Measurements from ENCODE around the gene LECT2. TPM values are rescaled to one million over a fixed set of nuclear protein-coding genes. Genes with fewer than 3 reads are reported as not detected.

The LECT2 gene
- total and polyA plus RNA-seq, 2 experiments from 2014 or later: 0.45 TPM; not detected in 1

DNA sequence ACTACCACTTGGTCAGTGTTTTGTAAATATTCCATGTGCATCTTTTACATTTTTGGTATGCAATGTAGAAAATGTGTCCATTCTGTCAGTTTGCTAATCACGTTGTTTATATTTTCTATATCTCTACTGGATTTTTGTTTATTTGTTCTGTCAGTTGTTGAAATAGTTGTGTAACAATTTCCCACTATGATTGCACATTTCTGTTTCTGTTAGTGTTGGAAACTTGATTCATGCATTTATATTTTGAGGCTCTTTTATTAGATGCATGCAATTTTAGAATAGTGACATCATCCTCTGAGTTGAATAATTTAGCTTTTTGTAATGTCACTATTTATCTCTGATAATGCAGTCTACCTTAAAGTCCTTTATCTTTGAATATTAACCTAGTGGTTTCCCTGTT is 25.8 kb upstream of the LECT2 start:
- Histone ChIP-seq H2AFZ (no peak overlapping the region), H3F3A (replicated peaks; ENCODE audit: low read depth) (no peaks in the 10 kb centered on the region), H3K9me2 (ENCODE audit: insufficient read depth) (no peaks in the 10 kb centered on the region), H3K79me2 (replicated peaks; ENCODE audit: insufficient read depth) (no peaks in the 10 kb centered on the region), H3K4me2 (no peak overlapping the region), H3K4me3 (no peak overlapping the region), H3K4me1 (ENCODE audit: insufficient read depth) (peaks cover 3% of the 10 kb centered on the region; the same call in 1 of the 2 replicates), H3K27ac (ENCODE audit: low read depth) (no peak overlapping the region), H4K20me1 (replicated peaks; ENCODE audit: insufficient read depth) (no peaks in the 10 kb centered on the region), H3K27me3 (ENCODE audit: insufficient read depth) (no peaks in the 10 kb centered on the region), H3K36me3 (ENCODE audit: insufficient read depth) (no peaks in the 10 kb centered on the region)
- Mint-ChIP-seq H3K36me3 (ENCODE audit: low read depth) (no peaks in the 10 kb centered on the region), H3K4me1 (peaks cover 9% of the 10 kb centered on the region), H3K4me3 (no peak overlapping the region), H3K27me3 (ENCODE audit: insufficient read depth, low read depth, poor library complexity) (peaks cover 4% of the 10 kb centered on the region), H3K27ac (no peak overlapping the region), H3K9me3 (no peaks in the 10 kb centered on the region; the same call in 2 of the 3 replicates)
- TF ChIP-seq STAT1 (IDR thresholded peaks at IDR 0.05; ENCODE audit: unreplicated experiment): no peak
- TF ChIP-seq JUNB (IDR thresholded peaks at IDR 0.05; ENCODE audit: unreplicated experiment): no peak
- TF ChIP-seq, protein P1, sequence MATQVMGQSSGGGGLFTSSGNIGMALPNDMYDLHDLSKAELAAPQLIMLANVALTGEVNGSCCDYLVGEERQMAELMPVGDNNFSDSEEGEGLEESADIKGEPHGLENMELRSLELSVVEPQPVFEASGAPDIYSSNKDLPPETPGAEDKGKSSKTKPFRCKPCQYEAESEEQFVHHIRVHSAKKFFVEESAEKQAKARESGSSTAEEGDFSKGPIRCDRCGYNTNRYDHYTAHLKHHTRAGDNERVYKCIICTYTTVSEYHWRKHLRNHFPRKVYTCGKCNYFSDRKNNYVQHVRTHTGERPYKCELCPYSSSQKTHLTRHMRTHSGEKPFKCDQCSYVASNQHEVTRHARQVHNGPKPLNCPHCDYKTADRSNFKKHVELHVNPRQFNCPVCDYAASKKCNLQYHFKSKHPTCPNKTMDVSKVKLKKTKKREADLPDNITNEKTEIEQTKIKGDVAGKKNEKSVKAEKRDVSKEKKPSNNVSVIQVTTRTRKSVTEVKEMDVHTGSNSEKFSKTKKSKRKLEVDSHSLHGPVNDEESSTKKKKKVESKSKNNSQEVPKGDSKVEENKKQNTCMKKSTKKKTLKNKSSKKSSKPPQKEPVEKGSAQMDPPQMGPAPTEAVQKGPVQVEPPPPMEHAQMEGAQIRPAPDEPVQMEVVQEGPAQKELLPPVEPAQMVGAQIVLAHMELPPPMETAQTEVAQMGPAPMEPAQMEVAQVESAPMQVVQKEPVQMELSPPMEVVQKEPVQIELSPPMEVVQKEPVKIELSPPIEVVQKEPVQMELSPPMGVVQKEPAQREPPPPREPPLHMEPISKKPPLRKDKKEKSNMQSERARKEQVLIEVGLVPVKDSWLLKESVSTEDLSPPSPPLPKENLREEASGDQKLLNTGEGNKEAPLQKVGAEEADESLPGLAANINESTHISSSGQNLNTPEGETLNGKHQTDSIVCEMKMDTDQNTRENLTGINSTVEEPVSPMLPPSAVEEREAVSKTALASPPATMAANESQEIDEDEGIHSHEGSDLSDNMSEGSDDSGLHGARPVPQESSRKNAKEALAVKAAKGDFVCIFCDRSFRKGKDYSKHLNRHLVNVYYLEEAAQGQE (IDR thresholded peaks at IDR 0.05; ENCODE audit: unreplicated experiment): no peak
- no peak for DNase-seq (ENCODE audit: low spot score)
- no peak for ATAC-seq

DNA sequence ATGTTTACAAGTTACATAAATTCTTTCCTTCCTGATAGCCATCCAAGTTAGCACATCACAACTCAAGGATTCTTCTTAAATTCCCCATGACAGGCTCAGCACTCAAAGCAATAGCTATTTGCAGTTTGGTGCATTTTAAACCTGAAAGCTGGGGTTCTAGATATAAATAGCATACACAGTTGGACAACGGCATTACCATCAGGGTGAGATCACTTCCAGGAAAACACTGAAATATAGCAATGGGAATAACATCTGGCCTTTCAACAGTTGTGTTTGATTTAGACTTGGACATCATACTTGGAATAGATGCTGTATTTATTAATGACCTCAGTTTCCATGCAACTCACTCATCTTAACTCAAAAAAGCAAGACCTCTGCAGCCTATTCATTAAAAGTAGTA is 24.7 kb upstream of the LECT2 start:
- no peak overlapping the region for H3K27ac ChIP-seq (ENCODE audit: low read depth)
- no peaks in the 10 kb centered on the region for H3F3A ChIP-seq (replicated peaks; ENCODE audit: low read depth)
- TF ChIP-seq NANOG (IDR thresholded peaks at IDR 0.05; ENCODE audit: borderline replicate concordance) (no peak), CREB1 (CRISPR knock-in tag; IDR thresholded peaks at IDR 0.05; ENCODE audit: low read depth) (no peak), POLR2AphosphoS5 (IDR thresholded peaks at IDR 0.05; ENCODE audit: low read depth) (no peak), JUNB (IDR thresholded peaks at IDR 0.05; ENCODE audit: unreplicated experiment) (no peak)
- TF ChIP-seq, protein P2, sequence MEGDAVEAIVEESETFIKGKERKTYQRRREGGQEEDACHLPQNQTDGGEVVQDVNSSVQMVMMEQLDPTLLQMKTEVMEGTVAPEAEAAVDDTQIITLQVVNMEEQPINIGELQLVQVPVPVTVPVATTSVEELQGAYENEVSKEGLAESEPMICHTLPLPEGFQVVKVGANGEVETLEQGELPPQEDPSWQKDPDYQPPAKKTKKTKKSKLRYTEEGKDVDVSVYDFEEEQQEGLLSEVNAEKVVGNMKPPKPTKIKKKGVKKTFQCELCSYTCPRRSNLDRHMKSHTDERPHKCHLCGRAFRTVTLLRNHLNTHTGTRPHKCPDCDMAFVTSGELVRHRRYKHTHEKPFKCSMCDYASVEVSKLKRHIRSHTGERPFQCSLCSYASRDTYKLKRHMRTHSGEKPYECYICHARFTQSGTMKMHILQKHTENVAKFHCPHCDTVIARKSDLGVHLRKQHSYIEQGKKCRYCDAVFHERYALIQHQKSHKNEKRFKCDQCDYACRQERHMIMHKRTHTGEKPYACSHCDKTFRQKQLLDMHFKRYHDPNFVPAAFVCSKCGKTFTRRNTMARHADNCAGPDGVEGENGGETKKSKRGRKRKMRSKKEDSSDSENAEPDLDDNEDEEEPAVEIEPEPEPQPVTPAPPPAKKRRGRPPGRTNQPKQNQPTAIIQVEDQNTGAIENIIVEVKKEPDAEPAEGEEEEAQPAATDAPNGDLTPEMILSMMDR (conservative IDR thresholded peaks at IDR 0.05; ENCODE audit: low read depth in 2 of 2): no peak
- TF ChIP-seq, protein P3, sequence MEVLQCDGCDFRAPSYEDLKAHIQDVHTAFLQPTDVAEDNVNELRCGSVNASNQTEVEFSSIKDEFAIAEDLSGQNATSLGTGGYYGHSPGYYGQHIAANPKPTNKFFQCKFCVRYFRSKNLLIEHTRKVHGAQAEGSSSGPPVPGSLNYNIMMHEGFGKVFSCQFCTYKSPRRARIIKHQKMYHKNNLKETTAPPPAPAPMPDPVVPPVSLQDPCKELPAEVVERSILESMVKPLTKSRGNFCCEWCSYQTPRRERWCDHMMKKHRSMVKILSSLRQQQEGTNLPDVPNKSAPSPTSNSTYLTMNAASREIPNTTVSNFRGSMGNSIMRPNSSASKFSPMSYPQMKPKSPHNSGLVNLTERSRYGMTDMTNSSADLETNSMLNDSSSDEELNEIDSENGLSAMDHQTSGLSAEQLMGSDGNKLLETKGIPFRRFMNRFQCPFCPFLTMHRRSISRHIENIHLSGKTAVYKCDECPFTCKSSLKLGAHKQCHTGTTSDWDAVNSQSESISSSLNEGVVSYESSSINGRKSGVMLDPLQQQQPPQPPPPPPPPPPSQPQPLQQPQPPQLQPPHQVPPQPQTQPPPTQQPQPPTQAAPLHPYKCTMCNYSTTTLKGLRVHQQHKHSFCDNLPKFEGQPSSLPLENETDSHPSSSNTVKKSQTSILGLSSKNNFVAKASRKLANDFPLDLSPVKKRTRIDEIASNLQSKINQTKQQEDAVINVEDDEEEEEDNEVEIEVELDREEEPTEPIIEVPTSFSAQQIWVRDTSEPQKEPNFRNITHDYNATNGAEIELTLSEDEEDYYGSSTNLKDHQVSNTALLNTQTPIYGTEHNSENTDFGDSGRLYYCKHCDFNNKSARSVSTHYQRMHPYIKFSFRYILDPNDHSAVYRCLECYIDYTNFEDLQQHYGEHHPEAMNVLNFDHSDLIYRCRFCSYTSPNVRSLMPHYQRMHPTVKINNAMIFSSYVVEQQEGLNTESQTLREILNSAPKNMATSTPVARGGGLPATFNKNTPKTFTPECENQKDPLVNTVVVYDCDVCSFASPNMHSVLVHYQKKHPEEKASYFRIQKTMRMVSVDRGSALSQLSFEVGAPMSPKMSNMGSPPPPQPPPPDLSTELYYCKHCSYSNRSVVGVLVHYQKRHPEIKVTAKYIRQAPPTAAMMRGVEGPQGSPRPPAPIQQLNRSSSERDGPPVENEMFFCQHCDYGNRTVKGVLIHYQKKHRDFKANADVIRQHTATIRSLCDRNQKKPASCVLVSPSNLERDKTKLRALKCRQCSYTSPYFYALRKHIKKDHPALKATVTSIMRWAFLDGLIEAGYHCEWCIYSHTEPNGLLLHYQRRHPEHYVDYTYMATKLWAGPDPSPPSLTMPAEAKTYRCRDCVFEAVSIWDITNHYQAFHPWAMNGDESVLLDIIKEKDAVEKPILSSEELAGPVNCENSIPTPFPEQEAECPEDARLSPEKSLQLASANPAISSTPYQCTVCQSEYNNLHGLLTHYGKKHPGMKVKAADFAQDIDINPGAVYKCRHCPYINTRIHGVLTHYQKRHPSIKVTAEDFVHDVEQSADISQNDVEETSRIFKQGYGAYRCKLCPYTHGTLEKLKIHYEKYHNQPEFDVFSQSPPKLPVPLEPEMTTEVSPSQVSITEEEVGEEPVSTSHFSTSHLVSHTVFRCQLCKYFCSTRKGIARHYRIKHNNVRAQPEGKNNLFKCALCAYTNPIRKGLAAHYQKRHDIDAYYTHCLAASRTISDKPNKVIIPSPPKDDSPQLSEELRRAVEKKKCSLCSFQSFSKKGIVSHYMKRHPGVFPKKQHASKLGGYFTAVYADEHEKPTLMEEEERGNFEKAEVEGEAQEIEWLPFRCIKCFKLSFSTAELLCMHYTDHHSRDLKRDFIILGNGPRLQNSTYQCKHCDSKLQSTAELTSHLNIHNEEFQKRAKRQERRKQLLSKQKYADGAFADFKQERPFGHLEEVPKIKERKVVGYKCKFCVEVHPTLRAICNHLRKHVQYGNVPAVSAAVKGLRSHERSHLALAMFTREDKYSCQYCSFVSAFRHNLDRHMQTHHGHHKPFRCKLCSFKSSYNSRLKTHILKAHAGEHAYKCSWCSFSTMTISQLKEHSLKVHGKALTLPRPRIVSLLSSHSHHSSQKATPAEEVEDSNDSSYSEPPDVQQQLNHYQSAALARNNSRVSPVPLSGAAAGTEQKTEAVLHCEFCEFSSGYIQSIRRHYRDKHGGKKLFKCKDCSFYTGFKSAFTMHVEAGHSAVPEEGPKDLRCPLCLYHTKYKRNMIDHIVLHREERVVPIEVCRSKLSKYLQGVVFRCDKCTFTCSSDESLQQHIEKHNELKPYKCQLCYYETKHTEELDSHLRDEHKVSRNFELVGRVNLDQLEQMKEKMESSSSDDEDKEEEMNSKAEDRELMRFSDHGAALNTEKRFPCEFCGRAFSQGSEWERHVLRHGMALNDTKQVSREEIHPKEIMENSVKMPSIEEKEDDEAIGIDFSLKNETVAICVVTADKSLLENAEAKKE (CRISPR knock-in tag; IDR thresholded peaks at IDR 0.05): no peak
- TF ChIP-seq, protein P4, sequence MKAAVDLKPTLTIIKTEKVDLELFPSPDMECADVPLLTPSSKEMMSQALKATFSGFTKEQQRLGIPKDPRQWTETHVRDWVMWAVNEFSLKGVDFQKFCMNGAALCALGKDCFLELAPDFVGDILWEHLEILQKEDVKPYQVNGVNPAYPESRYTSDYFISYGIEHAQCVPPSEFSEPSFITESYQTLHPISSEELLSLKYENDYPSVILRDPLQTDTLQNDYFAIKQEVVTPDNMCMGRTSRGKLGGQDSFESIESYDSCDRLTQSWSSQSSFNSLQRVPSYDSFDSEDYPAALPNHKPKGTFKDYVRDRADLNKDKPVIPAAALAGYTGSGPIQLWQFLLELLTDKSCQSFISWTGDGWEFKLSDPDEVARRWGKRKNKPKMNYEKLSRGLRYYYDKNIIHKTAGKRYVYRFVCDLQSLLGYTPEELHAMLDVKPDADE (IDR thresholded peaks at IDR 0.05): no peak
- H3K27ac Mint-ChIP-seq: no peak overlapping the region
- no peak for DNase-seq (ENCODE audit: low spot score)
- peaks cover 10% of the 10 kb centered on the region for H3K4me1 ChIP-seq (ENCODE audit: insufficient read depth)
- no peaks in the 10 kb centered on the region for H3K27me3 ChIP-seq (ENCODE audit: insufficient read depth)
- no peaks in the 10 kb centered on the region; the same call in 2 of the 3 replicates for H3K9me3 Mint-ChIP-seq
- peaks cover 4% of the 10 kb centered on the region for H3K27me3 Mint-ChIP-seq (ENCODE audit: insufficient read depth, low read depth, poor library complexity)
- H3K79me2 ChIP-seq (replicated peaks; ENCODE audit: insufficient read depth): no peaks in the 10 kb centered on the region
- H3K4me3 Mint-ChIP-seq: no peak overlapping the region
- ATAC-seq: no peak
- H3K4me3 ChIP-seq: no peak overlapping the region
- H3K9me2 ChIP-seq (ENCODE audit: insufficient read depth): no peaks in the 10 kb centered on the region
- no peak overlapping the region for H2AFZ ChIP-seq
- no peaks in the 10 kb centered on the region for H3K36me3 ChIP-seq (ENCODE audit: insufficient read depth)
- H3K36me3 Mint-ChIP-seq (ENCODE audit: low read depth): no peaks in the 10 kb centered on the region
- no peak overlapping the region for H3K4me2 ChIP-seq
- peaks cover 19% of the 10 kb centered on the region for H3K4me1 Mint-ChIP-seq
- no peaks in the 10 kb centered on the region for H4K20me1 ChIP-seq (replicated peaks; ENCODE audit: insufficient read depth)
